GM12878 (cell line): ENCODE data around the gene COL5A1. TPM values are rescaled to one million over a fixed set of nuclear protein-coding genes. Genes with fewer than 3 reads are reported as not detected.

Experiments used
- ATAC-seq: fragments of 200-7000 bp; cut with Tn5 transposase; 3 replicates; pipeline ENCODE4 v1.9.1; 2020; ENCODE audit warnings: mild to moderate bottlenecking, moderate library complexity
- BruUV-seq: library from RNA; stranded (reverse); fragments of 400-500 nt; replicated peaks from 2 replicates; lab custom pipeline; 2021; lab: Mats Ljungman, UMichigan
- CTCF ChIA-PET: fragments of 300-600 bp; sonication (Branson Sonifier 250); formaldehyde crosslinking; extraction: SDS; loops from one replicate; lab custom pipeline; 2021; ENCODE audit warnings: inconsistent platforms; lab: Yijun Ruan, JAX
- POLR2A ChIA-PET: fragments of 350-600 bp; formaldehyde crosslinking; extraction: SDS; loops from one replicate; lab custom pipeline; 2021; ENCODE audit warnings: inconsistent platforms; lab: Charles Lee
- RAD21 ChIA-PET: fragments of 300-600 bp; sonication (Branson Sonifier 250); formaldehyde crosslinking; loops from one replicate; lab custom pipeline; 2023; ENCODE audit warnings: antibody characterized with exemption; ENCODE audit not compliant: unreplicated experiment; lab: Charles Lee
- SMC1A ChIA-PET: fragments of 300-600 bp; sonication (Branson Sonifier 250); formaldehyde crosslinking; loops from one replicate; lab custom pipeline; 2023; ENCODE audit not compliant: unreplicated experiment, uncharacterized antibody; lab: Charles Lee
- DNase-seq: peaks from one replicate; pipeline ENCODE4 v3.0.0-alpha.2; 2011; ENCODE audit warnings: low read depth, low spot score
- FAIRE-seq: peaks from 3 replicates; lab custom pipeline; 2011; peaks lifted over from hg19 to GRCh38; lab: Jason Lieb, UNC
- H2AFZ ChIP-seq: 2 replicates; pipeline ENCODE4 v1.6.0; 2011; ENCODE audit warnings: low read depth, low read length, control low read depth; ENCODE audit not compliant: control insufficient read depth
- H3K27ac ChIP-seq: 2 replicates; pipeline ENCODE4 v1.5.1; 2011; ENCODE audit warnings: control low read depth; ENCODE audit not compliant: control insufficient read depth, insufficient read depth
- H3K27me3 ChIP-seq, 2 experiments: replicated peaks in 1 of 2; 2 replicates each; pipeline versions ENCODE4 v1.6.0 to v1.6.1; 2011; ENCODE audit warnings: low read length in 1 of 2; ENCODE audit not compliant: control insufficient read depth in 2 of 2, insufficient read depth in 2 of 2
- H3K36me3 ChIP-seq, 2 experiments: 2 replicates each; pipeline ENCODE4 v1.5.1; 2011; ENCODE audit warnings: low read length in 1 of 2; ENCODE audit not compliant: control insufficient read depth in 2 of 2, insufficient read depth in 2 of 2
- H3K4me1 ChIP-seq: 2 replicates; pipeline ENCODE4 v1.6.1; 2011; ENCODE audit warnings: mild to moderate bottlenecking, low read length, moderate library complexity, mixed read lengths; ENCODE audit not compliant: control insufficient read depth, insufficient read depth
- H3K4me2 ChIP-seq: 2 replicates; pipeline ENCODE4 v1.6.0; 2011; ENCODE audit warnings: control low read depth; ENCODE audit not compliant: control insufficient read depth, insufficient read depth
- H3K4me3 ChIP-seq: fragments of 200-600 bp; sonication (generic); 2 replicates; pipeline ENCODE4 v1.5.1; 2016
- H3K79me2 ChIP-seq: 2 replicates; pipeline ENCODE4 v1.6.0; 2011; ENCODE audit warnings: low read length; ENCODE audit not compliant: control insufficient read depth, insufficient read depth
- H3K9ac ChIP-seq: 2 replicates; pipeline ENCODE4 v1.8.0; 2011; ENCODE audit warnings: low read length, control low read depth, mixed read lengths; ENCODE audit not compliant: control insufficient read depth, insufficient read depth
- H3K9me3 ChIP-seq: replicated peaks from 3 replicates; pipeline ENCODE4 v1.5.1; 2011; ENCODE audit warnings: mild to moderate bottlenecking, low read length; ENCODE audit not compliant: control insufficient read depth, insufficient read depth
- H4K20me1 ChIP-seq: 2 replicates; pipeline ENCODE4 v1.6.0; 2011; ENCODE audit not compliant: control insufficient read depth, insufficient read depth
- CEBPB ChIP-seq, 2 experiments: fragments of 150-350 bp in 1 of 2; IDR thresholded peaks; 2 replicates each; pipeline ENCODE4 v1.6.1; 2012 to 2014; ENCODE audit warnings: low read depth in 2 of 2, low read length in 2 of 2, borderline replicate concordance in 1 of 2, inconsistent platforms in 1 of 2
- CHD1 ChIP-seq: IDR thresholded peaks from 2 replicates; pipeline ENCODE4 v1.6.1; 2012; ENCODE audit warnings: low read depth, low read length, improper control_type of control experiment
- EED ChIP-seq: sonication (generic); IDR thresholded peaks from 2 replicates; pipeline ENCODE4 v1.6.1; 2016; ENCODE audit warnings: antibody characterized with exemption, low read depth
- EZH2 ChIP-seq: IDR thresholded peaks from 2 replicates; pipeline ENCODE4 v1.6.1; 2012; ENCODE audit warnings: low read depth, mild to moderate bottlenecking, control low read depth, inconsistent platforms, low read length, borderline replicate concordance; ENCODE audit not compliant: control insufficient read depth
- IKZF2 ChIP-seq, 2 experiments: fragments of 450-650 bp; IDR thresholded peaks; 2 replicates each; pipeline ENCODE4 v1.6.1; 2017; ENCODE audit warnings: mild to moderate bottlenecking in 2 of 2, moderate library complexity in 2 of 2
- MYC ChIP-seq: IDR thresholded peaks from 2 replicates; pipeline ENCODE4 v1.6.1; 2011; ENCODE audit warnings: mild to moderate bottlenecking, low read length, moderate library complexity, inconsistent platforms; ENCODE audit not compliant: insufficient read depth, insufficient replicate concordance, insufficient read length, severe bottlenecking
- POU2F2 ChIP-seq: IDR thresholded peaks from 3 replicates; pipeline ENCODE4 v1.6.1; 2011; ENCODE audit warnings: low read depth, mild to moderate bottlenecking, low read length, borderline replicate concordance
- SRF ChIP-seq, 2 experiments: IDR thresholded peaks; 2 replicates each; pipeline ENCODE4 v1.6.1; 2011; ENCODE audit warnings: low read depth in 2 of 2, low read length in 2 of 2, mild to moderate bottlenecking in 1 of 2, moderate library complexity in 1 of 2
- WGBS: methylation state at CpG from one replicate; pipeline ENCODE4 v1.1.6; 2016; ENCODE audit warnings: low lambda C conversion rate; ENCODE audit not compliant: insufficient replicate concordance, insufficient coverage; ENCODE audit errors: missing lambda C conversion rate; 5-methylcytosine and 5-hydroxymethylcytosine counted together
- in situ Hi-C: fragments of 300-500 bp; cut with MboI; formaldehyde crosslinking; loops from 9 replicates; pipeline ENCODE4 v1.14.3; 2018; ENCODE audit warnings: mixed read lengths
- intact Hi-C: fragments of 100-400 bp; cut with micrococcal nuclease; formaldehyde crosslinking; loops from one replicate; pipeline ENCODE4 v1.14.2; 2022; ENCODE audit not compliant: unreplicated experiment
- polyA plus RNA-seq, 11 experiments: library from polyadenylated mRNA; depleted of rRNA in 4 of 11; unstranded in 6 of 11; stranded (reverse) in 5 of 11; fragments of >200 nt; fragmentation: Nextera tagmentation in 4 of 11; fragmentation: Illumina TruSeq in 1 of 11; extraction: Ambion mirVana in 4 of 11; extraction: Trizol in 1 of 11; gene quantifications; 1 replicate in 1 of 11; 2 replicates in 10 of 11; pipeline versions ENCODE4 v1.2.1 to v1.2.3, GENCODE V29; 2011 to 2016; ENCODE audit warnings: inconsistent platforms in 2 of 11, missing spikeins in 2 of 11, low read depth in 1 of 11
- total RNA-seq, 4 experiments: library from RNA; depleted of rRNA in 3 of 4; stranded (reverse); fragments of >200 nt in 3 of 4; fragmentation: Illumina TruSeq in 1 of 4; extraction: Trizol in 1 of 4; gene quantifications; 2 replicates each; pipeline versions ENCODE4 v1.2.1 to v1.2.3, GENCODE V29; 2013 to 2021
- TF ChIP-seq, protein P1 (sequence below): IDR thresholded peaks from 2 replicates; pipeline ENCODE4 v1.6.1; 2011; ENCODE audit warnings: low read depth, mild to moderate bottlenecking, low read length, moderate library complexity, borderline replicate concordance; ENCODE audit errors: extremely low read depth
- TF ChIP-seq, protein P2 (sequence below): fragments of 450-650 bp; formaldehyde crosslinking; IDR thresholded peaks from 2 replicates; pipeline ENCODE4 v1.5.0; 2022; ENCODE audit warnings: mild to moderate bottlenecking, missing genetic modification characterization
- TF ChIP-seq, protein P3 (sequence below): IDR thresholded peaks from 2 replicates; pipeline ENCODE4 v1.6.1; 2012; ENCODE audit warnings: low read depth, low read length, improper control_type of control experiment

Gene COL5A1
- total and polyA plus RNA-seq, 10 of the 15 experiments (the other 5 are each of a cell fraction or from before 2014, with no cell fraction given): under 0.01 to 0.15 (median 0.13) TPM; not detected in 4

DNA sequence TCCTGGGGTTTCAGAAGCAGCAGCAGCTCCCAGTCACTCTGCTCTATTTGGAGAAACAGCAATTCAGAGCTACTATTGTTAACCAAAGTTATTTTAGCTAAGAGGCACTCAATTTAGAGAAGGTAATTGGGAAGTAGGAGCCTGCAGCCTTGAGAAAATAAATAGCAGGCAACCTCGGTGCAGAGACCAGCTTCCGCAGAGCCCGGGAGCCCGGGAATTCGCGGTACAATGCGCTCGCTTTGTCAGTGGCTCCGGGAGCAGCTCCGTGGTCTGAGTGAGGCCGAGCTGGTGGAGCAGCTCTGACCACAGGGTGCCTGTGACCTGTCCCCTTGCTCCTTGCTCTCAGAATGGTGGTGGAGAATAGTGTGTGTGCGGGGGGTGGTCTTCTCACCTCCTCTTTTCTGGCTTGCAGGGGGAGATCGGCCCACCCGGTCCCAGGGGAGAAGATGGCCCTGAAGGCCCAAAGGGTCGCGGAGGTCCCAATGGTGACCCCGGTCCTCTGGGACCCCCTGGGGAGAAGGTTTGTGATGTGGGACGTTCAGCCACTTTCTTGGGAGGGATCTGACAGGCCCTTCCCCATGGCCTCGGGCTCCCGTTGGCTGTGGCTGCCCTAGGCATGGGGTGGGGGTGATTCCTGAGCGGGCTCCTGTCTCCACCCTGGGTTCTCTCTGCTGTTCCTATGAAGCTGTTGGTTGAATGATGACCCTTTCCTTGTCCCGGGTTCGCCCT lies 143.1 kb downstream of the COL5A1 start:
- ChIA-PET SMC1A (interaction anchor here (2.8 kb wide), 1 partner anchor 198 kb away, joined by 8 read pairs; no protein-coding TSS in a partner anchor), POLR2A (no interaction called here), RAD21 (no interaction called here), CTCF (interaction anchor here (3.0 kb wide), 1 partner anchor 198 kb away, joined by 17 read pairs; no protein-coding TSS in a partner anchor)
- no peaks in the 10 kb centered on the region for H3K79me2 ChIP-seq
- no TSS peak for BruUV-seq
- in situ Hi-C loops (no loop called here), intact Hi-C loops (no loop called here)
- DNase-seq (no peak), FAIRE-seq (no peak), ATAC-seq (no peak)
- H3K4me3 ChIP-seq: no peak overlapping the region
- no peaks in the 10 kb centered on the region for H4K20me1 ChIP-seq
- no peaks in the 10 kb centered on the region for H3K36me3 ChIP-seq
- H3K27me3 ChIP-seq: no peaks in the 10 kb centered on the region; a peak in 2 of 4 replicates
- H3K9ac ChIP-seq: no peak overlapping the region
- no peaks in the 10 kb centered on the region for H3K9me3 ChIP-seq
- H3K27ac ChIP-seq: no peak overlapping the region
- 27% methylated on average over 23 of the region's 23 CpGs for WGBS
- H3K4me2 ChIP-seq: no peak overlapping the region
- no peak for TF ChIP-seq IKZF2 (IDR thresholded peaks at IDR 0.05)
- TF ChIP-seq EED: no peak
- TF ChIP-seq SRF (IDR thresholded peaks at IDR 0.05; ENCODE audit: low read depth in 2 of 2, low read length in 2 of 2): no peak
- no peak for TF ChIP-seq CEBPB (IDR thresholded peaks at IDR 0.05; ENCODE audit: borderline replicate concordance in 1 of 2, low read depth in 2 of 2, low read length in 2 of 2)
- no peak for TF ChIP-seq EZH2
- TF ChIP-seq, protein P1, sequence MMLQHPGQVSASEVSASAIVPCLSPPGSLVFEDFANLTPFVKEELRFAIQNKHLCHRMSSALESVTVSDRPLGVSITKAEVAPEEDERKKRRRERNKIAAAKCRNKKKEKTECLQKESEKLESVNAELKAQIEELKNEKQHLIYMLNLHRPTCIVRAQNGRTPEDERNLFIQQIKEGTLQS: no peak
- TF ChIP-seq POU2F2: no peak
- TF ChIP-seq, protein P2, sequence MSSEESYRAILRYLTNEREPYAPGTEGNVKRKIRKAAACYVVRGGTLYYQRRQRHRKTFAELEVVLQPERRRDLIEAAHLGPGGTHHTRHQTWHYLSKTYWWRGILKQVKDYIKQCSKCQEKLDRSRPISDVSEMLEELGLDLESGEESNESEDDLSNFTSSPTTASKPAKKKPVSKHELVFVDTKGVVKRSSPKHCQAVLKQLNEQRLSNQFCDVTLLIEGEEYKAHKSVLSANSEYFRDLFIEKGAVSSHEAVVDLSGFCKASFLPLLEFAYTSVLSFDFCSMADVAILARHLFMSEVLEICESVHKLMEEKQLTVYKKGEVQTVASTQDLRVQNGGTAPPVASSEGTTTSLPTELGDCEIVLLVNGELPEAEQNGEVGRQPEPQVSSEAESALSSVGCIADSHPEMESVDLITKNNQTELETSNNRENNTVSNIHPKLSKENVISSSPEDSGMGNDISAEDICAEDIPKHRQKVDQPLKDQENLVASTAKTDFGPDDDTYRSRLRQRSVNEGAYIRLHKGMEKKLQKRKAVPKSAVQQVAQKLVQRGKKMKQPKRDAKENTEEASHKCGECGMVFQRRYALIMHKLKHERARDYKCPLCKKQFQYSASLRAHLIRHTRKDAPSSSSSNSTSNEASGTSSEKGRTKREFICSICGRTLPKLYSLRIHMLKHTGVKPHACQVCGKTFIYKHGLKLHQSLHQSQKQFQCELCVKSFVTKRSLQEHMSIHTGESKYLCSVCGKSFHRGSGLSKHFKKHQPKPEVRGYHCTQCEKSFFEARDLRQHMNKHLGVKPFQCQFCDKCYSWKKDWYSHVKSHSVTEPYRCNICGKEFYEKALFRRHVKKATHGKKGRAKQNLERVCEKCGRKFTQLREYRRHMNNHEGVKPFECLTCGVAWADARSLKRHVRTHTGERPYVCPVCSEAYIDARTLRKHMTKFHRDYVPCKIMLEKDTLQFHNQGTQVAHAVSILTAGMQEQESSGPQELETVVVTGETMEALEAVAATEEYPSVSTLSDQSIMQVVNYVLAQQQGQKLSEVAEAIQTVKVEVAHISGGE (CRISPR knock-in tag): no peak
- no peak for TF ChIP-seq MYC
- TF ChIP-seq, protein P3, sequence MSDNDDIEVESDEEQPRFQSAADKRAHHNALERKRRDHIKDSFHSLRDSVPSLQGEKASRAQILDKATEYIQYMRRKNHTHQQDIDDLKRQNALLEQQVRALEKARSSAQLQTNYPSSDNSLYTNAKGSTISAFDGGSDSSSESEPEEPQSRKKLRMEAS: no peak
- no peak for TF ChIP-seq CHD1
- H3K4me1 ChIP-seq: no peaks in the 10 kb centered on the region
- H2AFZ ChIP-seq: no peak overlapping the region
